GM23338 (cell line): Measurements from ENCODE around the gene ADAMTS13. TPM values are rescaled to one million over a fixed set of nuclear protein-coding genes. Genes with fewer than 3 reads are reported as not detected.

Source experiments
- ATAC-seq: fragments of 200-7000 bp; cut with Tn5 transposase; 3 replicates; pipeline ENCODE4 v1.9.1; 2020
- DNase-seq: peaks from one replicate; pipeline ENCODE4 v3.0.0-alpha.2; 2015; ENCODE audit warnings: low spot score
- H2AFZ ChIP-seq: fragments of 200-600 bp; sonication (generic); 2 replicates; pipeline ENCODE4 v1.8.0; 2016; ENCODE audit warnings: antibody characterized with exemption, mild to moderate bottlenecking, moderate library complexity
- H3F3A ChIP-seq: fragments of 200-600 bp; sonication (generic); replicated peaks from 2 replicates; pipeline ENCODE4 v1.8.0; 2017; ENCODE audit warnings: antibody characterized with exemption, mixed run types, low read depth
- H3K27ac ChIP-seq: fragments of 200-600 bp; sonication (generic); 2 replicates; pipeline ENCODE4 v1.6.1; 2016; ENCODE audit warnings: low read depth
- H3K27me3 ChIP-seq: fragments of 200-600 bp; sonication (generic); 2 replicates; pipeline ENCODE4 v1.8.0; 2016; ENCODE audit warnings: mild to moderate bottlenecking, mixed run types, moderate library complexity; ENCODE audit not compliant: insufficient read depth
- H3K36me3 ChIP-seq: fragments of 200-600 bp; sonication (generic); 2 replicates; pipeline ENCODE4 v1.8.0; 2016; ENCODE audit warnings: mild to moderate bottlenecking; ENCODE audit not compliant: insufficient read depth
- H3K4me1 ChIP-seq: fragments of 200-600 bp; sonication (generic); 2 replicates; pipeline ENCODE4 v1.8.0; 2016; ENCODE audit warnings: mild to moderate bottlenecking, moderate library complexity; ENCODE audit not compliant: insufficient read depth
- H3K4me2 ChIP-seq: fragments of 200-600 bp; sonication (generic); 2 replicates; pipeline ENCODE4 v1.7.1; 2017; ENCODE audit warnings: mixed run types
- H3K4me3 ChIP-seq: fragments of 200-600 bp; sonication (generic); 2 replicates; pipeline ENCODE4 v1.6.1; 2016; ENCODE audit warnings: mixed run types
- H3K79me2 ChIP-seq: fragments of 200-600 bp; sonication (generic); replicated peaks from 2 replicates; pipeline ENCODE4 v1.8.0; 2017; ENCODE audit warnings: mild to moderate bottlenecking; ENCODE audit not compliant: insufficient read depth
- H3K9me2 ChIP-seq: fragments of 200-600 bp; sonication (generic); 2 replicates; pipeline ENCODE4 v1.8.0; 2017; ENCODE audit not compliant: insufficient read depth
- H4K20me1 ChIP-seq: fragments of 200-600 bp; sonication (generic); replicated peaks from 2 replicates; pipeline ENCODE4 v1.8.0; 2017; ENCODE audit warnings: mild to moderate bottlenecking; ENCODE audit not compliant: insufficient read depth
- H3K27ac Mint-ChIP-seq: 2 replicates; pipeline ENCODE4 v1.8.0; 2020; ENCODE audit warnings: inconsistent platforms, mild to moderate bottlenecking, moderate library complexity, mixed read lengths
- H3K27me3 Mint-ChIP-seq: 3 replicates; pipeline ENCODE4 v1.8.0; 2022; ENCODE audit warnings: low read depth, mild to moderate bottlenecking, moderate library complexity, mixed read lengths, inconsistent platforms; ENCODE audit not compliant: insufficient read depth, poor library complexity
- H3K36me3 Mint-ChIP-seq: 3 replicates; pipeline ENCODE4 v1.8.0; 2021; ENCODE audit warnings: low read depth, mild to moderate bottlenecking, inconsistent platforms, moderate library complexity, mixed read lengths
- H3K4me1 Mint-ChIP-seq: 3 replicates; pipeline ENCODE4 v1.8.0; 2020; ENCODE audit warnings: mild to moderate bottlenecking, inconsistent platforms, mixed read lengths
- H3K4me3 Mint-ChIP-seq: 3 replicates; pipeline ENCODE4 v1.8.0; 2021; ENCODE audit warnings: moderate library complexity, mild to moderate bottlenecking, inconsistent platforms, mixed read lengths
- H3K9me3 Mint-ChIP-seq: 3 replicates; pipeline ENCODE4 v1.8.0; 2020; ENCODE audit warnings: moderate library complexity, mild to moderate bottlenecking, inconsistent platforms, mixed read lengths
- ETS1 ChIP-seq: IDR thresholded peaks from 2 replicates; pipeline ENCODE4 v1.6.1; 2016; ENCODE audit warnings: antibody characterized with exemption
- POLR2AphosphoS5 ChIP-seq: IDR thresholded peaks from 2 replicates; pipeline ENCODE4 v1.6.1; 2016; ENCODE audit warnings: antibody characterized with exemption, low read depth
- STAT1 ChIP-seq: IDR thresholded peaks from one replicate; pipeline ENCODE4 v1.6.1; 2016; ENCODE audit warnings: antibody characterized with exemption; ENCODE audit not compliant: unreplicated experiment
- ZNF462 ChIP-seq: fragments of 250-450 bp; sonication (Bioruptor Pico); IDR thresholded peaks from 2 replicates; pipeline ENCODE4 v1.5.0; 2020; ENCODE audit warnings: mild to moderate bottlenecking, moderate library complexity
- polyA plus RNA-seq: library from polyadenylated mRNA; unstranded; fragments of >200 nt; fragmentation: Nextera tagmentation; extraction: Ambion mirVana; gene quantifications from 2 replicates; pipeline ENCODE4 v1.2.1, GENCODE V29; 2016
- total RNA-seq: library from RNA; depleted of rRNA; stranded (reverse); fragments of >200 nt; shearing (Covaris generic); gene quantifications from 2 replicates; pipeline ENCODE4 v1.2.3, GENCODE V29; 2014
- TF ChIP-seq, protein P1 (sequence below), 2 experiments: fragments of 200-600 bp in 1 of 2; sonication (generic) in 1 of 2; conservative IDR thresholded peaks; 2 replicates each; pipeline versions ENCODE4 v1.5.1 to v1.6.1; 2016 to 2017; ENCODE audit warnings: antibody characterized with exemption in 2 of 2, low read depth in 2 of 2, mild to moderate bottlenecking in 2 of 2, moderate library complexity in 1 of 2

Gene ADAMTS13
- total and polyA plus RNA-seq, 2 experiments from 2014 or later: 6.0 TPM

DNA sequence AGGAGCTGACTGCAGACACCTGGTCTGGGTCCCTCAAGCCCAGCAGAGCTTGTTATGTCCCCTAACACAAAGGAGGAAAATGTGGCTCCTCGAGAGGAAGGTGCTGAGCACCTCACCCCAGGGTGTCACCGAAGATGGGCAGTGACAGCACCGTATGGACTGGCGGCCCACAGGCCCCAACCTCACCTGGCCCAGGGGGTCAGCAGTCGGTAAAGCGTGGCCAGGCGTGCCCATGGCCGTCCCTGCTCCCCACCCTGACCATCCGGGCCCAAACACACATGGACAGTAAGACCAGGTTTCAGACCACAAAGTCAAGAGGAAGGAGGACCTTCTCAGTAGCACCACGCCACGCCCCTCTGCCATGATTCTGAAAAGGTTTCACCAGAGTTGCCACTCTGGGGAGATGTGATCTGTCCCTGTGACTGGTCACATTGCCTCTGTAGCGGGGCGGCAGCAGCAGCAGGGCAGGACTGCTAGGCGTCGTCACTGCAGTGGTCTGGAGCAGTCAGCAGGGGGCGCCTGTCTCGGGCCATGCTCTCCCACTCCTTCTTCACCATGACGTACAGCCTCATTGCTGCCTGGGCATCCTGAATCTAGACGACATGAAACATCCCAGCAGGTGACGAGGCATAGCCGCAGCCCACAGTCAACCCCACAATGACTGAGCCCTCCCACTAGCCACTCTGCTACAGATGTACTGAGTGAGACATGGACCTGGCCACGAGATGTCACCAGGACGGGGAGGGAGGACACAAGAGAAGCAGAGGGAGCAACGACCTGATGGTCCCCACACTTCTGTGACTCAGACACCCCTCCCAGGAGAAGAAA lies 15.5 kb upstream of the ADAMTS13 start:
- H3F3A ChIP-seq: 0 out of 2 replicates have a peak, but pooled peaks cover 13% of the 10 kb centered on the region
- H3K27me3 ChIP-seq: no peaks in the 10 kb centered on the region
- H3K4me1 ChIP-seq: no peaks in the 10 kb centered on the region
- H3K79me2 ChIP-seq: no peaks in the 10 kb centered on the region
- no peak for TF ChIP-seq ETS1
- no peak for TF ChIP-seq POLR2AphosphoS5
- no peak for TF ChIP-seq ZNF462 (CRISPR knock-in tag)
- no peak for TF ChIP-seq STAT1
- TF ChIP-seq, protein P1, sequence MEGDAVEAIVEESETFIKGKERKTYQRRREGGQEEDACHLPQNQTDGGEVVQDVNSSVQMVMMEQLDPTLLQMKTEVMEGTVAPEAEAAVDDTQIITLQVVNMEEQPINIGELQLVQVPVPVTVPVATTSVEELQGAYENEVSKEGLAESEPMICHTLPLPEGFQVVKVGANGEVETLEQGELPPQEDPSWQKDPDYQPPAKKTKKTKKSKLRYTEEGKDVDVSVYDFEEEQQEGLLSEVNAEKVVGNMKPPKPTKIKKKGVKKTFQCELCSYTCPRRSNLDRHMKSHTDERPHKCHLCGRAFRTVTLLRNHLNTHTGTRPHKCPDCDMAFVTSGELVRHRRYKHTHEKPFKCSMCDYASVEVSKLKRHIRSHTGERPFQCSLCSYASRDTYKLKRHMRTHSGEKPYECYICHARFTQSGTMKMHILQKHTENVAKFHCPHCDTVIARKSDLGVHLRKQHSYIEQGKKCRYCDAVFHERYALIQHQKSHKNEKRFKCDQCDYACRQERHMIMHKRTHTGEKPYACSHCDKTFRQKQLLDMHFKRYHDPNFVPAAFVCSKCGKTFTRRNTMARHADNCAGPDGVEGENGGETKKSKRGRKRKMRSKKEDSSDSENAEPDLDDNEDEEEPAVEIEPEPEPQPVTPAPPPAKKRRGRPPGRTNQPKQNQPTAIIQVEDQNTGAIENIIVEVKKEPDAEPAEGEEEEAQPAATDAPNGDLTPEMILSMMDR (conservative IDR thresholded peaks at IDR 0.05; ENCODE audit: low read depth in 2 of 2): peak; percentile 82 to 95
- no peaks in the 10 kb centered on the region for H3K9me2 ChIP-seq
- no peaks in the 10 kb centered on the region; the same call in 2 of the 3 replicates for H3K9me3 Mint-ChIP-seq
- DNase-seq: peak; percentile 83
- ATAC-seq: peak; percentile 91
- peaks cover 19% of the 10 kb centered on the region for H3K27me3 Mint-ChIP-seq
- peaks cover 6% of the 10 kb centered on the region; the same call in 1 of the 2 replicates for H3K36me3 ChIP-seq
- H3K27ac Mint-ChIP-seq: 0 out of 2 replicates have a peak overlapping the region, but pooled peaks have one; percentile 65
- no peak overlapping the region for H3K4me3 ChIP-seq
- H2AFZ ChIP-seq: no peak overlapping the region
- H4K20me1 ChIP-seq: no peaks in the 10 kb centered on the region; the same call in 1 of the 2 replicates
- peaks cover 3% of the 10 kb centered on the region; the same call in 2 of the 3 replicates for H3K4me1 Mint-ChIP-seq
- peaks cover 56% of the 10 kb centered on the region for H3K36me3 Mint-ChIP-seq
- no peak overlapping the region for H3K4me2 ChIP-seq
- peak overlapping the region; percentile 66; the same call in 1 of the 2 replicates for H3K27ac ChIP-seq
- no peak overlapping the region for H3K4me3 Mint-ChIP-seq
